GM23248 (cell line): ENCODE data around the gene DYRK1A. TPM values are rescaled to one million over a fixed set of nuclear protein-coding genes. Genes with fewer than 3 reads are reported as not detected.

Experiments used
- DNase-seq: peaks from one replicate; pipeline ENCODE4 v3.0.0-alpha.2; 2015
- H2AFZ ChIP-seq: fragments of 200-600 bp; sonication (generic); 2 replicates; pipeline ENCODE4 v1.6.1; 2016; ENCODE audit warnings: antibody characterized with exemption
- H3F3A ChIP-seq: fragments of 200-600 bp; sonication (generic); 2 replicates; pipeline ENCODE4 v1.6.1; 2016; ENCODE audit warnings: mild to moderate bottlenecking, antibody characterized with exemption, mixed run types; ENCODE audit not compliant: insufficient read depth
- H3K27ac ChIP-seq: fragments of 200-600 bp; sonication (generic); 2 replicates; pipeline ENCODE4 v1.5.1; 2016; ENCODE audit warnings: mild to moderate bottlenecking
- H3K27me3 ChIP-seq: fragments of 200-600 bp; sonication (generic); replicated peaks from 2 replicates; pipeline ENCODE4 v1.6.1; 2016; ENCODE audit warnings: mild to moderate bottlenecking; ENCODE audit not compliant: insufficient read depth
- H3K36me3 ChIP-seq: fragments of 200-600 bp; sonication (generic); 2 replicates; pipeline ENCODE4 v1.6.1; 2016; ENCODE audit warnings: low read depth, mild to moderate bottlenecking
- H3K4me1 ChIP-seq: fragments of 200-600 bp; sonication (generic); 2 replicates; pipeline ENCODE4 v1.6.1; 2016; ENCODE audit warnings: mild to moderate bottlenecking; ENCODE audit not compliant: insufficient read depth
- H3K4me2 ChIP-seq: fragments of 200-600 bp; sonication (generic); one replicate; pipeline ENCODE4 v1.6.1; 2016; ENCODE audit warnings: mild to moderate bottlenecking; ENCODE audit not compliant: unreplicated experiment
- H3K4me3 ChIP-seq: fragments of 200-600 bp; sonication (generic); 2 replicates; pipeline ENCODE4 v1.5.1; 2016; ENCODE audit warnings: mild to moderate bottlenecking
- H3K79me2 ChIP-seq: fragments of 200-600 bp; sonication (generic); 2 replicates; pipeline ENCODE4 v1.6.1; 2016; ENCODE audit warnings: mild to moderate bottlenecking; ENCODE audit not compliant: insufficient read depth
- H3K9ac ChIP-seq: fragments of 200-600 bp; sonication (generic); 2 replicates; pipeline ENCODE4 v1.6.1; 2016; ENCODE audit warnings: mild to moderate bottlenecking
- H3K9me2 ChIP-seq: fragments of 200-600 bp; sonication (generic); 2 replicates; pipeline ENCODE4 v1.6.1; 2016; ENCODE audit warnings: mixed run types, mild to moderate bottlenecking, moderate library complexity; ENCODE audit not compliant: insufficient read depth
- H3K9me3 ChIP-seq: fragments of 200-600 bp; sonication (generic); one replicate; pipeline ENCODE4 v1.6.1; 2017; ENCODE audit warnings: low read depth
- H4K20me1 ChIP-seq: fragments of 200-600 bp; sonication (generic); 2 replicates; pipeline ENCODE4 v1.6.0; 2016; ENCODE audit not compliant: insufficient read depth
- EZH2 ChIP-seq: fragments of 200-600 bp; sonication (generic); IDR thresholded peaks from 2 replicates; pipeline ENCODE4 v1.6.1; 2018; ENCODE audit warnings: antibody characterized with exemption, mild to moderate bottlenecking; ENCODE audit not compliant: insufficient read depth, poor library complexity, severe bottlenecking
- EZH2phosphoT487 ChIP-seq: fragments of 200-600 bp; sonication (generic); IDR thresholded peaks from 2 replicates; pipeline ENCODE4 v1.6.1; 2018; ENCODE audit warnings: antibody characterized with exemption, moderate library complexity, mild to moderate bottlenecking, low read depth; ENCODE audit not compliant: insufficient read depth
- WGBS, 2 experiments: methylation state at CpG; one replicate each; pipeline ENCODE4 v1.1.6; 2015 to 2017; ENCODE audit warnings: low lambda C conversion rate in 2 of 2, low coverage in 1 of 2; ENCODE audit errors: missing lambda C conversion rate in 2 of 2; 5-methylcytosine and 5-hydroxymethylcytosine counted together
- in situ Hi-C: fragments of 300-500 bp; cut with MboI; formaldehyde crosslinking; loops from 2 replicates; pipeline ENCODE4 v1.15.0; 2020
- polyA plus RNA-seq: library from polyadenylated mRNA; unstranded; fragments of >200 nt; fragmentation: Nextera tagmentation; extraction: Ambion mirVana; gene quantifications from 2 replicates; pipeline ENCODE4 v1.2.1, GENCODE V29; 2016
- total RNA-seq: library from RNA; depleted of rRNA; stranded (reverse); fragments of >200 nt; shearing (Covaris generic); gene quantifications from 2 replicates; pipeline ENCODE4 v1.2.3, GENCODE V29; 2014

DYRK1A gene
- total and polyA plus RNA-seq, 2 experiments from 2014 or later, result 2.5 to 41.3 TPM

- peaks cover 42% of the 10 kb centered on the region for H3F3A ChIP-seq
- peak overlapping the region; percentile 74 for H3K4me3 ChIP-seq
- H3K9me2 ChIP-seq, result no peaks in the 10 kb centered on the region
- no peaks in the 10 kb centered on the region for H3K9me3 ChIP-seq
- no peak overlapping the region for H2AFZ ChIP-seq
- H3K27me3 ChIP-seq, result no peaks in the 10 kb centered on the region
- no peaks in the 10 kb centered on the region for H3K36me3 ChIP-seq
- H3K9ac ChIP-seq, result peak overlapping the region; percentile 89
- H3K4me2 ChIP-seq, result no peak overlapping the region
- H3K27ac ChIP-seq, result peak overlapping the region; percentile 95
- WGBS, 2 experiments, result 1 to 4% methylated on average over 10 to 31 of the region's 61 CpGs
- no peak for TF ChIP-seq EZH2
- no peak for TF ChIP-seq EZH2phosphoT487
- H4K20me1 ChIP-seq, result no peaks in the 10 kb centered on the region; the same call in 1 of the 2 replicates
- H3K79me2 ChIP-seq, result peaks cover 54% of the 10 kb centered on the region
- no peak for DNase-seq
- H3K4me1 ChIP-seq, result peaks cover 34% of the 10 kb centered on the region
- in situ Hi-C loops, result no loop called here
Observed at GRCh38 chr21:37367336-37367702, 746 bp downstream of the DYRK1A start.

GRCh38 chr21:37367703-37368540, 1.3 kb downstream of the DYRK1A start:
- no peaks in the 10 kb centered on the region for H3K9me2 ChIP-seq
- H3K4me3 ChIP-seq, result peak overlapping the region; percentile 74
- H3K9me3 ChIP-seq, result no peaks in the 10 kb centered on the region
- 1% methylated on average over 15 to 57 of the region's 68 CpGs for WGBS, 2 experiments
- TF ChIP-seq EZH2phosphoT487 (no peak), EZH2 (no peak)
- peak overlapping the region; percentile 95 for H3K27ac ChIP-seq
- H4K20me1 ChIP-seq, result no peaks in the 10 kb centered on the region; the same call in 1 of the 2 replicates
- peaks cover 60% of the 10 kb centered on the region for H3K79me2 ChIP-seq
- in situ Hi-C loops, result no loop called here
- no peaks in the 10 kb centered on the region for H3K36me3 ChIP-seq
- H3F3A ChIP-seq, result peaks cover 42% of the 10 kb centered on the region
- peak overlapping the region; percentile 12 for H2AFZ ChIP-seq
- peak overlapping the region; percentile 91 for H3K4me2 ChIP-seq
- H3K27me3 ChIP-seq, result no peaks in the 10 kb centered on the region
- DNase-seq, result peak; percentile 83
- peaks cover 34% of the 10 kb centered on the region for H3K4me1 ChIP-seq
- H3K9ac ChIP-seq, result peak overlapping the region; percentile 89

GRCh38 chr21:37368541-37369279, 2.1 kb downstream of the DYRK1A start:
- DNase-seq, result peak; percentile 88
- Histone ChIP-seq H3K27me3 (no peaks in the 10 kb centered on the region), H3K4me3 (peak overlapping the region; percentile 74), H2AFZ (no peak overlapping the region), H3K4me2 (peak overlapping the region; percentile 91), H3K9me2 (no peaks in the 10 kb centered on the region), H4K20me1 (no peaks in the 10 kb centered on the region; the same call in 1 of the 2 replicates), H3K4me1 (peaks cover 42% of the 10 kb centered on the region), H3K9ac (peak overlapping the region; percentile 89), H3F3A (peaks cover 43% of the 10 kb centered on the region), H3K27ac (peak overlapping the region; percentile 95), H3K36me3 (no peaks in the 10 kb centered on the region), H3K79me2 (peaks cover 68% of the 10 kb centered on the region), H3K9me3 (no peaks in the 10 kb centered on the region)
- in situ Hi-C loops, result no loop called here
- 1 to 2% methylated on average over 9 of the region's 9 CpGs for WGBS, 2 experiments
- TF ChIP-seq EZH2 (no peak), EZH2phosphoT487 (no peak)

DNA sequence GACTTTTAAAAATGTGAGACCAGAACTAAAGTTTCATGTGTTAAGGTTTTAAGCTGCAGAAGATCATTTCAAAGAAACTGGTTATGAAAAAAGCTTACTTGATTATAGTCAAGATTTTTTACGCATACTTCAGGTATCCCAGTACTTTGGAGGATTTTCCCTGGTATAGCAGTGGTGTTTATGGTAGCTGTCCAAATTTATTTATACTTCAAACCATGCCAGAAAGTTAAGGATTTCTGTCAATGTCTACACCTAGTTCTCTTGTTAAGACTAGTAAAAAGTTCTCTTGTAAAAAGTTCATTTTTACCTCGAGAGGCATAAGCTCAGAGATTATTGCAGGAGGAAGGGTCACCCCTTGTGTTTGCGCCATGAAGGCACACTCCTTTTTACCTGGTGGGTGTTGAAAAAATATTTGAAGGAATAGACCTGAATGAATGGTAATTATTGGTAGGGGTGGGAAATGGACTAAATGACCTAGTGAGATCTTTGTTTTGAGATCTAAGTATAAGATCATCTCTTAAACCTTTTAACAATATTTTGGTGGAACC, 2.8 kb downstream of the DYRK1A start:
- Histone ChIP-seq H3F3A (peaks cover 49% of the 10 kb centered on the region), H3K4me3 (peak overlapping the region; percentile 74), H3K4me1 (peaks cover 49% of the 10 kb centered on the region), H3K36me3 (no peaks in the 10 kb centered on the region), H3K9me2 (no peaks in the 10 kb centered on the region), H3K27ac (peak overlapping the region; percentile 95), H4K20me1 (no peaks in the 10 kb centered on the region; the same call in 1 of the 2 replicates), H3K9me3 (no peaks in the 10 kb centered on the region), H3K9ac (peak overlapping the region; percentile 89), H3K79me2 (peaks cover 74% of the 10 kb centered on the region), H3K4me2 (peak overlapping the region; percentile 91), H2AFZ (no peak overlapping the region), H3K27me3 (no peaks in the 10 kb centered on the region)
- TF ChIP-seq EZH2 (no peak), EZH2phosphoT487 (no peak)
- WGBS, 2 experiments, result 53 to 54% methylated on average over 3 of the region's 3 CpGs
- in situ Hi-C loops, result no loop called here
- DNase-seq, result no peak
